Gastrocnemius medialis (tissue), 4 donors: ENCODE results near the gene CST7. TPM values are rescaled to one million over a fixed set of nuclear protein-coding genes. Genes with fewer than 3 reads are reported as not detected.
"Not testable (repeated sequence)": the region's sequence is repeated elsewhere in the genome, so short reads cannot be mapped to it uniquely, and the experiment has no call there.

Experiments
- ATAC-seq, 2 donors: fragments of 150-250 bp; one replicate each; pipeline ENCODE4 v1.9.1; 2016
- DNase-seq, 2 donors: peaks; one replicate each; pipeline ENCODE4 v3.0.0-alpha.2; 2019
- H3K27ac ChIP-seq, 4 donors: fragments of 200-600 bp; sonication (generic); 1 replicate in 1 of 4; 2 replicates in 3 of 4; pipeline ENCODE4 v1.5.1; 2016 to 2018; ENCODE audit warnings: mild to moderate bottlenecking in 2 of 4, moderate library complexity in 1 of 4
- H3K27me3 ChIP-seq, 3 donors: fragments of 200-600 bp; sonication (generic) in 2 of 3; 1 replicate in 1 of 3; 2 replicates in 2 of 3; pipeline versions ENCODE4 v1.5.1 to v1.6.0; 2016 to 2019; ENCODE audit warnings: mild to moderate bottlenecking in 1 of 3, moderate library complexity in 1 of 3
- H3K36me3 ChIP-seq, 2 donors: fragments of 200-600 bp; sonication (generic) in 1 of 2; one replicate each; pipeline ENCODE4 v1.5.1; 2017 to 2018
- H3K4me1 ChIP-seq, 2 donors: fragments of 200-600 bp; sonication (generic) in 1 of 2; one replicate each; pipeline ENCODE4 v1.5.1; 2016 to 2017; ENCODE audit warnings: mild to moderate bottlenecking in 2 of 2
- H3K4me3 ChIP-seq, 4 donors: fragments of 200-600 bp; sonication (generic) in 3 of 4; 1 replicate in 1 of 4; 2 replicates in 3 of 4; pipeline ENCODE4 v1.5.1; 2016 to 2019; ENCODE audit warnings: mild to moderate bottlenecking in 2 of 4
- H3K9me3 ChIP-seq, 3 donors: fragments of 200-600 bp; sonication (generic) in 2 of 3; 1 replicate in 1 of 3; 2 replicates in 2 of 3; pipeline ENCODE4 v1.5.1; 2016 to 2019
- POLR2A ChIP-seq, 2 donors: fragments of 450-650 bp; IDR thresholded peaks; one replicate each; pipeline ENCODE4 v1.6.1; 2017; ENCODE audit warnings: antibody characterized with exemption in 2 of 2, mild to moderate bottlenecking in 2 of 2, moderate library complexity in 2 of 2
- in situ Hi-C, 4 donors: fragments of 200-750 bp; cut with MboI; loops; one replicate each; pipeline versions ENCODE4 v1.15.0 to v1.8.0; 2017; ENCODE audit warnings: low sequenced_read_pairs in 4 of 4
- intact Hi-C: fragments of 100-400 bp; cut with DNase I; formaldehyde crosslinking; loops from one replicate; pipeline ENCODE4 v1.15.1; 2023; ENCODE audit warnings: low total_unique reads
- total RNA-seq, 4 donors: library from RNA; depleted of rRNA; stranded (reverse); fragments of >200 nt; gene quantifications; one replicate each; pipeline versions ENCODE4 v1.1.0 to v1.2.3, GENCODE V29; 2016
- TF ChIP-seq, protein P1 (sequence below), 5 experiments: fragments of 450-650 bp in 3 of 5; fragments of 200-600 bp in 2 of 5; sonication (generic) in 2 of 5; IDR thresholded peaks in 4 of 5; conservative IDR thresholded peaks in 1 of 5; 1 replicate in 4 of 5; 2 replicates in 1 of 5; pipeline ENCODE4 v1.5.1; 2016 to 2019; ENCODE audit warnings: antibody characterized with exemption in 5 of 5, mild to moderate bottlenecking in 3 of 5, moderate library complexity in 3 of 5

The CST7 gene
- total RNA-seq, 4 donors from 2014 or later: 0.91 to 1.9 (median 1.0) TPM; not detected in 1

DNA sequence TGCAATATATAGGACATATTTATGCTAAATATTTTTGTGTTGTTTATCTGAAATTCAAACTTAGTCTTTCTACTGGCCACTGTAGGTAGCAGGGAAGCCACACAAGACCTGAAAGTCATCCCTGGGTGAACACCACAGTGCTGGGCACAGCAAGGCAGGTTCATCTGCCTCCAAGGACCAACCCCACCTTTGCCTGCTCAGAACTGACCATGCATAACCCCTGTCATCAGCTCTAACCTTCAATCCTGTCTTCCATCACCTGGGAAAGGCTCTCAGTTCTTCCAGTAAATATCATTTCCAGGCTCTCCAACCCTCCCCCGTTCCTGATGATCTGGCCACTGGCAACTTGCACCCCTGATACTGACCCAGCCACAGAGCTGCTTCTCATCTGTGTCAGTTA lies 32.7 kb upstream of the CST7 start:
- TF ChIP-seq, protein P1, sequence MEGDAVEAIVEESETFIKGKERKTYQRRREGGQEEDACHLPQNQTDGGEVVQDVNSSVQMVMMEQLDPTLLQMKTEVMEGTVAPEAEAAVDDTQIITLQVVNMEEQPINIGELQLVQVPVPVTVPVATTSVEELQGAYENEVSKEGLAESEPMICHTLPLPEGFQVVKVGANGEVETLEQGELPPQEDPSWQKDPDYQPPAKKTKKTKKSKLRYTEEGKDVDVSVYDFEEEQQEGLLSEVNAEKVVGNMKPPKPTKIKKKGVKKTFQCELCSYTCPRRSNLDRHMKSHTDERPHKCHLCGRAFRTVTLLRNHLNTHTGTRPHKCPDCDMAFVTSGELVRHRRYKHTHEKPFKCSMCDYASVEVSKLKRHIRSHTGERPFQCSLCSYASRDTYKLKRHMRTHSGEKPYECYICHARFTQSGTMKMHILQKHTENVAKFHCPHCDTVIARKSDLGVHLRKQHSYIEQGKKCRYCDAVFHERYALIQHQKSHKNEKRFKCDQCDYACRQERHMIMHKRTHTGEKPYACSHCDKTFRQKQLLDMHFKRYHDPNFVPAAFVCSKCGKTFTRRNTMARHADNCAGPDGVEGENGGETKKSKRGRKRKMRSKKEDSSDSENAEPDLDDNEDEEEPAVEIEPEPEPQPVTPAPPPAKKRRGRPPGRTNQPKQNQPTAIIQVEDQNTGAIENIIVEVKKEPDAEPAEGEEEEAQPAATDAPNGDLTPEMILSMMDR (IDR thresholded peaks at IDR 0.05 in 4 of 5, conservative IDR thresholded peaks at IDR 0.05 in 1 of 5): no peak
- no peak for TF ChIP-seq POLR2A (IDR thresholded peaks at IDR 0.05)
- DNase-seq: no peak
- no peaks in the 10 kb centered on the region for H3K9me3 ChIP-seq
- no peak for ATAC-seq
- no peaks in the 10 kb centered on the region for H3K36me3 ChIP-seq
- H3K27me3 ChIP-seq: no peaks in the 10 kb centered on the region
- H3K4me1 ChIP-seq: peaks cover 0 to 7% of the 10 kb centered on the region in 2 donors
- no peak overlapping the region for H3K27ac ChIP-seq
- intact Hi-C loops (loop anchor here (5.0 kb wide), 1 partner anchor 754 kb away; no protein-coding TSS in a partner anchor), in situ Hi-C loops (loop anchor here in 3 of 4 donors (10.0 to 25.0 kb wide), 2 partner anchors 754 to 762 kb away; no protein-coding TSS in a partner anchor)
- no peak overlapping the region for H3K4me3 ChIP-seq

DNA sequence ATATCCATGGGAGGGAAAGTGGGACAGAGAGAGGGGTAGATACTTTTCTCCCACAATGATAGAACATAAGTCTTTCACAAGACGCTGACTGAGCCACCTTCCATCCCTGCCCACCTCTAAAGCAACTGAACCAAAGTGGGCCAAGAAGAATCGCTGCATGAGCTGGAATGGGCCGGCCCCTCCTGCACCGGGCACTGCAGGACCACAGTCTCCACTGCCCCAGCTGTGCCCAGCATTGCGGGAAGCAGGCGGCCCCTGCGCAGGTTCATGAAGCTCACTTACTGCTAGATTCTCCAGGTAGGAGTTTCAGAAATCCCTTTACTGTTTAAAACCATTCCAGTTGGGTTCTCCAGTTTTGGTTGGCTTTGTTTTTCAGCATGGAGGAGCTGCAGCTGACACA lies 32.0 kb upstream of the CST7 start:
- H3K4me1 ChIP-seq: peaks cover 0 to 7% of the 10 kb centered on the region in 2 donors
- TF ChIP-seq, protein P1 (IDR thresholded peaks at IDR 0.05 in 4 of 5, conservative IDR thresholded peaks at IDR 0.05 in 1 of 5): no peak
- no peak for TF ChIP-seq POLR2A (IDR thresholded peaks at IDR 0.05)
- in situ Hi-C loops: loop anchor here in 3 of 4 donors (10.0 to 25.0 kb wide), 2 partner anchors 755 to 762 kb away; no protein-coding TSS in a partner anchor
- H3K9me3 ChIP-seq: no peaks in the 10 kb centered on the region
- H3K36me3 ChIP-seq: no peaks in the 10 kb centered on the region
- ATAC-seq: no peak
- no peaks in the 10 kb centered on the region for H3K27me3 ChIP-seq
- no peak for DNase-seq
- no peak overlapping the region for H3K27ac ChIP-seq
- H3K4me3 ChIP-seq: no peak overlapping the region
- intact Hi-C loops: loop anchor here (5.0 kb wide), 1 partner anchor 755 kb away; no protein-coding TSS in a partner anchor

DNA sequence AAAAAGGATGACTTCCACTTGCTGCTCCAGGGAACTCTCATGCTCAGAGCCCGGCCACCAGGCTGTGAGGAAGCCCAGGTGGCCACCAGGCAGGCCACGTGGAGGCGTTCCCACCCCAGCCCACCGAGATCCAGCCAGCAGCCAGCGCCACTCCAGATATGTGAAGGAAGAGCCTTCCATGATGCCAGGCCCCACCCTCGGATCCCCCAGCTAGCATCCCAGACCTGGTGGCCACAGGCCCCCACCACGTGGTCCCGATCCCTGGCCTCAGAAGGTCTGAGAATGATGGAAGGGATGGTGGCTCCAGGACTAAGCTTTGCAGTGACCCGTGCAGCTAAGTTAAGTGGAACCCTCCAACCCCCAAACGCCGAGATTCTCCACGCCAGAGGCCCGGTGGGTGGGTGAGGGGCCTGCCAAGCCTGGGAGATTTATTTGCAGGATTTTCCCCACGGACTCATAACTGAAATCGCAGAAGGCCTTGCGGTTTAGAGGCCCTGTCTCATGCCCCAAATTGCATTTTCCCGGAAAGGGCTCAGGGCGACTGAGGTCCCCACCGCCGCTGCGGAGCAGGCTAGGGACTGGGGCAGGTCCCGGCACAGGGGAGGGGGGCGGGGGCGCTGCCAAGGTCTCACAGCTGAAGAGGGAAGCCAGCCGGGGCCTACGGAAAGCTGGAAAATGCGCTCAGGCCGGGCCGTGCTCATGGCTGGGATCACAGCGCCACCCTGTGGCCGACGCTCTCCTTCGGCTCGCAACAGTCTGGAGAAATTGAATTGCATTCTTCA lies 31.1 kb upstream of the CST7 start:
- in situ Hi-C loops (loop anchor here in 3 of 4 donors (10.0 to 25.0 kb wide), 2 partner anchors 756 to 763 kb away; no protein-coding TSS in a partner anchor), intact Hi-C loops (loop anchor here (5.0 kb wide), 1 partner anchor 756 kb away; no protein-coding TSS in a partner anchor)
- DNase-seq (peak in 1 of 2 donors; percentile 29), ATAC-seq (peak in 1 of 2 donors; percentile 70)
- Histone ChIP-seq H3K27ac (no peak overlapping the region), H3K4me1 (peaks cover 0 to 7% of the 10 kb centered on the region in 2 donors), H3K36me3 (no peaks in the 10 kb centered on the region), H3K4me3 (peak overlapping the region in 1 of 4 donors; percentile 38), H3K27me3 (no peaks in the 10 kb centered on the region), H3K9me3 (no peaks in the 10 kb centered on the region)
- TF ChIP-seq POLR2A (IDR thresholded peaks at IDR 0.05): no peak
- TF ChIP-seq, protein P1 (IDR thresholded peaks at IDR 0.05 in 4 of 5, conservative IDR thresholded peaks at IDR 0.05 in 1 of 5): peak; percentile 46 to 72 (median 64)

DNA sequence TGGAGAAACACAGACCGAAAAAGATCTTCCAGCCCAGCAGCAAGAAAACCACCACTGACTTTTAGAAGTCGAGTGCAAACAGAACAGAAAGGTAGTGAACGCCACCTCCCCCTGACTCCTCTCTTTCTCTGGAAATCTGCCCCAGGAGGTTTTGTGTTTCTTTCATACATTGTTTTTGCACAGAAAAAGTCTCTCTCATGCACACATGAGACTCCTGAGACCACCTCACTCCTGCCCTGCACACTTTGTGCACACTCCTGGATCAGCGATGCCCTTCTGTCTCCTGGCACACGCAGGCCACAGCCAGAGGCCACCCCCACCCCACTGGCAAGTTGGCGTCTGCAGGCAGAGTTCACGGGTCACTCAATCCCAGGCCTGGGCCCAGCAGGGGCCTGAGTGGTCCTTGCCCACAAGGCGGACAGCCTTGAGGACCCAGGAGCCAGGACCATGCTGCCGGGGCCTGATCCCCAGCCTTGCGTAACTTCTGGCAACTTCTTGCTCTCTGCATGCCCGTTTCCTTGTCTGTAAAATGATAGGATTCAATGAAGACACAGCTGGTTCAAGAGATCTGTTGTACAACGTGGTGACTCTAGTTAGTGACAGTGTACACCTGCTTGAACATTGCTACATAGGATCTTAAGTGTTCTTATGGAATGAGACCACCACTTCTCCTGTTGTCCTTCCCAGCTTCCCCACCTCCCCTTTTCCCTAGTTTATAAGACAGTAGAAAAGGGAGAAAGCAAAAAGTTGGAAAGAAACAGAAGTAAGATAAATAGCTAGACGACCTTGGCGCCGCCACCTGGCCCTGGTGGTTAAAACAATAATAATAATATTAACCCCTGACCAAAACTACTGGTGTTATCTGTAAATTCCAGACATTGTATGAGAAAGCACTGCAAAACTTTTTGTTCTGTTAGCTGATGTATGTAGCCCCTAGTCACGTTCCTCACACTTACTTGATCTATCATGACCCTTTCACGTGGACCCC lies 30.2 kb upstream of the CST7 start:
- DNase-seq (peak in 1 of 2 donors; percentile 21), ATAC-seq (peak in 1 of 2 donors; percentile 69)
- intact Hi-C loops (loop anchor here (5.0 kb wide), 1 partner anchor 757 kb away; no protein-coding TSS in a partner anchor), in situ Hi-C loops (loop anchor here in 3 of 4 donors (10.0 to 25.0 kb wide), 2 partner anchors 757 to 764 kb away; no protein-coding TSS in a partner anchor)
- Histone ChIP-seq H3K36me3 (no peaks in the 10 kb centered on the region), H3K9me3 (no peaks in the 10 kb centered on the region), H3K4me3 (no peak overlapping the region), H3K27ac (no peak overlapping the region), H3K27me3 (no peaks in the 10 kb centered on the region), H3K4me1 (peaks cover 0 to 7% of the 10 kb centered on the region in 2 donors)
- TF ChIP-seq POLR2A (IDR thresholded peaks at IDR 0.05): no peak
- TF ChIP-seq, protein P1 (IDR thresholded peaks at IDR 0.05 in 4 of 5, conservative IDR thresholded peaks at IDR 0.05 in 1 of 5): peak in 1 of 5 experiments; percentile 3

DNA sequence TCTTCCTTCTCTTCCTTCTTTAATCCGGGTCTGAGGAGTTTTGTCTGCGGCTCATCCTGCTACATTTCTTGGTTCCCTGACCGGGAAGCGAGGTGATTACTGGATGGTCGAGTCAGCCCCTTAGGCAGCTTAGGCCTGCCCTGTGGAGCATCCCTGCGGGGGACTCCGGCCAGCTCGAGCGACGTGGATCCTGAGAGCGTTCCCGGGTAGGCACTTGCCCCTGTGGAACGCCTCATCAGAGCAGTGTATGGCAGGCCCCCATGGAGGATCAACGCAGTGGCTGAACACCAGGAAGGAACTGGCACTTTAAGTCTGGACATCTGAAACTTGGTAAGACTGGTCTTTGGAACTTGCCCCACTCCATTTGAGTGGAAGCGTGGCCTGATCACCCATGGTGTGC lies 29.4 kb upstream of the CST7 start:
- not testable (repeated sequence) for H3K27ac ChIP-seq, H3K4me3 ChIP-seq, DNase-seq, H3K36me3 ChIP-seq, H3K4me1 ChIP-seq, H3K9me3 ChIP-seq, ATAC-seq, H3K27me3 ChIP-seq
- intact Hi-C loops: loop anchor here (5.0 kb wide), 1 partner anchor 757 kb away; no protein-coding TSS in a partner anchor
- in situ Hi-C loops: loop anchor here in 3 of 4 donors (10.0 to 25.0 kb wide), 2 partner anchors 757 to 765 kb away; no protein-coding TSS in a partner anchor

DNA sequence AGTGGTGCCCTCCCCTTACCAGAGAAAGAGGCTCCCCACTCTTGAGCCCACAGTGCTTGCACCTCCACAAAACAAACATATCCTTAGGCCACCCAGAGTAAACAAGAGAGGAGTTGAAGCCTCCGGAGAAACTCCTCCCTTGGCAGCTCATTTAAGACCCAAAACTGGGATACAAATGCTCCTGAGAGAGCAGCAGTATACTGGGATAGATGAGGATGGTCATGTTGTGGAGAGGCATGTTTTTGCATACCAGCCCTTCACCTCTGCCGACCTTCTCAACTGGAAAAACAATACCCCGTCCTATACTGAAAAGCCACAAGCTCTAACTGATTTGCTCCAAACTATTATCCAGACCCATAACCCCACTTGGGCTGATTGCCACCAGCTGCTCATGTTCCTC lies 28.4 kb upstream of the CST7 start:
- intact Hi-C loops, H3K27me3 ChIP-seq, H3K9me3 ChIP-seq, DNase-seq, H3K4me1 ChIP-seq, H3K27ac ChIP-seq, ATAC-seq, H3K4me3 ChIP-seq, H3K36me3 ChIP-seq: not testable (repeated sequence)
- in situ Hi-C loops: loop anchor here in 2 of 4 donors (25.0 kb wide), 1 partner anchor 758 kb away; no protein-coding TSS in a partner anchor
